CD14-positive monocyte (primary cell): ENCODE results near the gene ABI1. TPM values are rescaled to one million over a fixed set of nuclear protein-coding genes. Genes with fewer than 3 reads are reported as not detected.

Experiments
- DNase-seq, 3 donors: peaks; one replicate each; pipeline ENCODE4 v3.0.0-alpha.2; 2011 to 2022
- H2AFZ ChIP-seq: 2 replicates; pipeline ENCODE4 v1.6.0; 2012; ENCODE audit warnings: mild to moderate bottlenecking, low read depth, low read length, inconsistent platforms; ENCODE audit not compliant: insufficient read depth, poor library complexity, severe bottlenecking
- H3K27ac ChIP-seq, 2 donors: 1 replicate in 1 of 2; 2 replicates in 1 of 2; pipeline ENCODE4 v1.5.1; 2012 to 2013; ENCODE audit warnings: low read length in 2 of 2, control low read depth in 1 of 2, inconsistent platforms in 1 of 2, low read depth in 1 of 2, mild to moderate bottlenecking in 1 of 2
- H3K27me3 ChIP-seq, 2 donors: one replicate each; pipeline versions ENCODE4 v1.6.0 to v1.6.1; 2011 to 2013; ENCODE audit warnings: low read length in 2 of 2; ENCODE audit not compliant: control insufficient read depth in 2 of 2, insufficient read depth in 2 of 2
- H3K36me3 ChIP-seq, 2 donors: replicated peaks in 1 of 2; 1 replicate in 1 of 2; 2 replicates in 1 of 2; pipeline versions ENCODE4 v1.5.1 to v1.6.1; 2012 to 2013; ENCODE audit warnings: low read length in 2 of 2, control low read depth in 1 of 2, inconsistent platforms in 1 of 2, mild to moderate bottlenecking in 1 of 2; ENCODE audit not compliant: insufficient read depth in 2 of 2, control insufficient read depth in 1 of 2
- H3K4me1 ChIP-seq, 2 donors: 1 replicate in 1 of 2; 2 replicates in 1 of 2; pipeline versions ENCODE4 v1.5.1 to v1.6.1; 2012 to 2013; ENCODE audit warnings: low read length in 2 of 2, control low read depth in 1 of 2, inconsistent platforms in 1 of 2, mild to moderate bottlenecking in 1 of 2, moderate library complexity in 1 of 2; ENCODE audit not compliant: insufficient read depth in 2 of 2, control insufficient read depth in 1 of 2
- H3K4me2 ChIP-seq: replicated peaks from 2 replicates; pipeline ENCODE3; 2012; ENCODE audit warnings: low read length, moderate library complexity, mild to moderate bottlenecking; ENCODE audit not compliant: poor library complexity, severe bottlenecking; ENCODE audit errors: extremely low read depth
- H3K4me3 ChIP-seq, 3 experiments: fragments of 200-600 bp in 1 of 3; sonication (generic) in 1 of 3; replicated peaks in 1 of 3; 1 replicate in 2 of 3; 2 replicates in 1 of 3; pipeline ENCODE4 v1.5.1; 2011 to 2013; ENCODE audit warnings: low read length in 3 of 3, mild to moderate bottlenecking in 3 of 3, control low read depth in 2 of 3, low read depth in 2 of 3, inconsistent platforms in 1 of 3, moderate library complexity in 1 of 3
- H3K79me2 ChIP-seq: 2 replicates; pipeline ENCODE4 v1.6.0; 2012; ENCODE audit warnings: mild to moderate bottlenecking, control low read depth, inconsistent platforms, low read length, moderate library complexity; ENCODE audit not compliant: insufficient read depth
- H3K9ac ChIP-seq: 2 replicates; pipeline ENCODE4 v1.6.0; 2017; ENCODE audit warnings: low read length, mild to moderate bottlenecking; ENCODE audit not compliant: insufficient read depth, poor library complexity, severe bottlenecking
- H3K9me3 ChIP-seq, 2 donors: replicated peaks in 1 of 2; 1 replicate in 1 of 2; 2 replicates in 1 of 2; pipeline versions ENCODE4 v1.5.1 to v1.6.1; 2012 to 2013; ENCODE audit warnings: low read length in 2 of 2, control low read depth in 1 of 2; ENCODE audit not compliant: control insufficient read depth in 1 of 2, insufficient read depth in 1 of 2
- H4K20me1 ChIP-seq: 2 replicates; pipeline ENCODE4 v1.6.0; 2012; ENCODE audit warnings: mild to moderate bottlenecking, low read length, control low read depth, moderate library complexity; ENCODE audit not compliant: insufficient read depth
- H3K27ac Mint-ChIP-seq, 7 donors: one replicate each; pipeline ENCODE4 v1.8.0; 2020; ENCODE audit warnings: mild to moderate bottlenecking in 7 of 7, mixed read lengths in 7 of 7, moderate library complexity in 6 of 7, inconsistent platforms in 2 of 7
- H3K27me3 Mint-ChIP-seq, 3 donors: one replicate each; pipeline ENCODE4 v1.8.0; 2021 to 2022; ENCODE audit warnings: low read depth in 3 of 3, mild to moderate bottlenecking in 3 of 3, mixed read lengths in 3 of 3, moderate library complexity in 3 of 3, inconsistent platforms in 1 of 3
- H3K36me3 Mint-ChIP-seq, 2 donors: one replicate each; pipeline ENCODE4 v1.8.0; 2020; ENCODE audit warnings: mixed read lengths in 2 of 2, inconsistent platforms in 1 of 2, mild to moderate bottlenecking in 1 of 2
- H3K4me1 Mint-ChIP-seq: one replicate; pipeline ENCODE4 v1.8.0; 2020; ENCODE audit warnings: mild to moderate bottlenecking, mixed read lengths
- H3K4me3 Mint-ChIP-seq, 2 donors: one replicate each; pipeline ENCODE4 v1.8.0; 2020; ENCODE audit warnings: mild to moderate bottlenecking in 2 of 2, mixed read lengths in 2 of 2, moderate library complexity in 1 of 2
- H3K9me3 Mint-ChIP-seq, 7 donors: one replicate each; pipeline ENCODE4 v1.8.0; 2020 to 2022; ENCODE audit warnings: mixed read lengths in 7 of 7, mild to moderate bottlenecking in 6 of 7, moderate library complexity in 6 of 7, inconsistent platforms in 2 of 7
- WGBS: methylation state at CpG from one replicate; pipeline ENCODE4 v1.1.5; 2013; ENCODE audit warnings: missing lambda C conversion rate; ENCODE audit not compliant: insufficient coverage; 5-methylcytosine and 5-hydroxymethylcytosine counted together
- intact Hi-C, 2 donors: fragments of 100-400 bp; cut with micrococcal nuclease; formaldehyde crosslinking; loops; one replicate each; pipeline versions ENCODE4 v1.15.0 to v1.15.1; 2023
- polyA plus RNA-seq, 3 donors: library from polyadenylated mRNA; depleted of rRNA in 1 of 3; unstranded in 2 of 3; stranded (reverse) in 1 of 3; fragments of 300-500 nt in 2 of 3; fragments of >200 nt in 1 of 3; fragmentation: Illumina TruSeq in 2 of 3; gene quantifications; 1 replicate in 2 of 3; 2 replicates in 1 of 3; pipeline ENCODE4 v1.2.3, GENCODE V29; 2012 to 2021
- TF ChIP-seq, protein P1 (sequence below): fragments of 200-600 bp; IDR thresholded peaks from one replicate; pipeline ENCODE4 v1.8.0; 2022; ENCODE audit warnings: antibody characterized with exemption, mild to moderate bottlenecking

The ABI1 gene
- polyA plus RNA-seq, 3 donors: 39.8 to 77.2 (median 61.5) TPM

GRCh38 chr10:26787362-26787761, 73.4 kb downstream of the ABI1 start:
- Histone ChIP-seq H3K27me3 (no peaks in the 10 kb centered on the region), H4K20me1 (peaks cover 99% of the 10 kb centered on the region), H3K9ac (no peak overlapping the region), H2AFZ (no peak overlapping the region), H3K27ac (no peak overlapping the region), H3K4me2 (no peak overlapping the region), H3K4me1 (peaks cover 0 to 1% of the 10 kb centered on the region in 2 donors), H3K36me3 (peaks cover 0 to 34% of the 10 kb centered on the region in 2 donors), H3K4me3 (no peak overlapping the region), H3K9me3 (no peaks in the 10 kb centered on the region), H3K79me2 (peaks cover 99% of the 10 kb centered on the region)
- no CpG with 5 or more reads among the region's 3 CpGs for WGBS
- H3K27ac Mint-ChIP-seq: no peak overlapping the region
- no peak for DNase-seq
- H3K9me3 Mint-ChIP-seq: no peaks in the 10 kb centered on the region
- H3K4me1 Mint-ChIP-seq: peaks cover 16% of the 10 kb centered on the region
- intact Hi-C loops: no loop called here
- H3K4me3 Mint-ChIP-seq: no peak overlapping the region
- peaks cover 27 to 33% of the 10 kb centered on the region in 2 donors for H3K36me3 Mint-ChIP-seq
- TF ChIP-seq, protein P1, sequence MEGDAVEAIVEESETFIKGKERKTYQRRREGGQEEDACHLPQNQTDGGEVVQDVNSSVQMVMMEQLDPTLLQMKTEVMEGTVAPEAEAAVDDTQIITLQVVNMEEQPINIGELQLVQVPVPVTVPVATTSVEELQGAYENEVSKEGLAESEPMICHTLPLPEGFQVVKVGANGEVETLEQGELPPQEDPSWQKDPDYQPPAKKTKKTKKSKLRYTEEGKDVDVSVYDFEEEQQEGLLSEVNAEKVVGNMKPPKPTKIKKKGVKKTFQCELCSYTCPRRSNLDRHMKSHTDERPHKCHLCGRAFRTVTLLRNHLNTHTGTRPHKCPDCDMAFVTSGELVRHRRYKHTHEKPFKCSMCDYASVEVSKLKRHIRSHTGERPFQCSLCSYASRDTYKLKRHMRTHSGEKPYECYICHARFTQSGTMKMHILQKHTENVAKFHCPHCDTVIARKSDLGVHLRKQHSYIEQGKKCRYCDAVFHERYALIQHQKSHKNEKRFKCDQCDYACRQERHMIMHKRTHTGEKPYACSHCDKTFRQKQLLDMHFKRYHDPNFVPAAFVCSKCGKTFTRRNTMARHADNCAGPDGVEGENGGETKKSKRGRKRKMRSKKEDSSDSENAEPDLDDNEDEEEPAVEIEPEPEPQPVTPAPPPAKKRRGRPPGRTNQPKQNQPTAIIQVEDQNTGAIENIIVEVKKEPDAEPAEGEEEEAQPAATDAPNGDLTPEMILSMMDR: no peak
- no peaks in the 10 kb centered on the region for H3K27me3 Mint-ChIP-seq

DNA sequence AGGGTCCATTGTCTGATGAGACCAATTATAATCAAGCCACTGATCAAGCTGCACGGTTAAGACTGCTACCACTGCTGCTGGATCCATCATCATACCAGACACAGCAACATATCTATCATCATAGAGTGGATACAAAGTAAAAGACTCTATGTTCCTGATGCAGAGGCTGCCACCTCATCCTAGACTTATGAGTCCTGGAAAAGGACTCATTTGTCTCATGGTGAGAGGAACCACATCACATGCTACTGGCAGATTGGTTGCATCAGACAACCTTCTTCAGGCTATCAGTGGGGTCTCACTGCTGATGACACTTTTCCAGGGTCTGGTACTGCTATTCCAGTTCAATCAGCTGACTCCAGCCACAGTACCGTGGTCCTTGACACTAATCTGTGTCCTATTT, 79.0 kb downstream of the ABI1 start:
- Histone ChIP-seq H3K79me2 (peaks cover 99% of the 10 kb centered on the region), H3K36me3 (peaks cover 4 to 23% of the 10 kb centered on the region in 2 donors), H3K4me3 (no peak overlapping the region), H3K9me3 (no peaks in the 10 kb centered on the region), H3K9ac (no peak overlapping the region), H3K27me3 (no peaks in the 10 kb centered on the region), H3K4me1 (peaks cover 20 to 21% of the 10 kb centered on the region in 2 donors), H4K20me1 (peaks cover 100% of the 10 kb centered on the region), H3K4me2 (no peak overlapping the region), H3K27ac (peak overlapping the region in 1 of 2 donors; percentile 68), H2AFZ (no peak overlapping the region)
- H3K27ac Mint-ChIP-seq: peak overlapping the region in 6 of 7 donors; percentile 35 to 85 (median 70)
- peaks cover 48% of the 10 kb centered on the region for H3K4me1 Mint-ChIP-seq
- peak; percentile 13 to 69 (median 19) for DNase-seq
- no CpG with 5 or more reads among the region's 2 CpGs for WGBS
- peaks cover 16 to 18% of the 10 kb centered on the region in 2 donors for H3K36me3 Mint-ChIP-seq
- intact Hi-C loops: no loop called here
- H3K27me3 Mint-ChIP-seq: no peaks in the 10 kb centered on the region
- H3K4me3 Mint-ChIP-seq: no peak overlapping the region
- TF ChIP-seq, protein P1: no peak
- no peaks in the 10 kb centered on the region for H3K9me3 Mint-ChIP-seq
